Right lobe of liver (tissue), 6 donors: ENCODE data around the gene KRT81. TPM values are rescaled to one million over a fixed set of nuclear protein-coding genes. Genes with fewer than 3 reads are reported as not detected.

Experiments used
- ATAC-seq, 4 donors: fragments of 200-7000 bp; cut with Tn5 transposase; one replicate each; pipeline ENCODE4 v1.9.1; 2020; ENCODE audit warnings: mild to moderate bottlenecking in 4 of 4, moderate library complexity in 4 of 4
- DNase-seq, 3 donors: peaks; one replicate each; pipeline ENCODE4 v3.0.0-alpha.2; 2020
- H3K27ac ChIP-seq, 3 donors: fragments of 200-600 bp; one replicate each; pipeline ENCODE4 v1.8.0; 2022
- H3K27me3 ChIP-seq, 2 donors: fragments of 200-600 bp; one replicate each; pipeline ENCODE4 v1.8.0; 2022
- H3K36me3 ChIP-seq, 4 donors: fragments of 200-600 bp; sonication (generic) in 1 of 4; one replicate each; pipeline versions ENCODE4 v1.5.1 to v1.8.0; 2017 to 2022; ENCODE audit warnings: control low read depth in 1 of 4
- H3K4me1 ChIP-seq, 4 donors: fragments of 200-600 bp; sonication (generic) in 1 of 4; one replicate each; pipeline versions ENCODE4 v1.5.1 to v1.8.0; 2017 to 2022; ENCODE audit warnings: control low read depth in 1 of 4
- H3K4me3 ChIP-seq, 3 donors: fragments of 200-600 bp; one replicate each; pipeline ENCODE4 v1.8.0; 2022
- H3K9me3 ChIP-seq, 4 donors: fragments of 200-600 bp; sonication (generic) in 1 of 4; one replicate each; pipeline versions ENCODE4 v1.5.1 to v1.8.0; 2017 to 2022; ENCODE audit warnings: control low read depth in 1 of 4
- CTCF ChIP-seq, 4 donors: fragments of 200-600 bp in 3 of 4; fragments of 450-650 bp in 1 of 4; IDR thresholded peaks; one replicate each; pipeline versions ENCODE4 v1.5.1 to v1.8.0; 2016 to 2022; ENCODE audit warnings: antibody characterized with exemption in 4 of 4, mild to moderate bottlenecking in 2 of 4
- POLR2A ChIP-seq: fragments of 450-650 bp; IDR thresholded peaks from one replicate; pipeline ENCODE4 v1.6.1; 2017; ENCODE audit warnings: antibody characterized with exemption, mild to moderate bottlenecking
- WGBS: methylation state at CpG from one replicate; pipeline ENCODE4 v1.1.6; 2018; ENCODE audit warnings: low coverage, low lambda C conversion rate; ENCODE audit not compliant: insufficient coverage; ENCODE audit errors: missing lambda C conversion rate; 5-methylcytosine and 5-hydroxymethylcytosine counted together
- intact Hi-C, 2 donors: fragments of 100-400 bp; cut with DNase I; formaldehyde crosslinking; loops; one replicate each; pipeline versions ENCODE4 v1.11.2 to v1.14.1; 2022
- total RNA-seq, 6 experiments: library from RNA; depleted of rRNA in 2 of 6; stranded (reverse); fragments of >200 nt in 2 of 6; fragmentation: NEBNext Ultra II Directional in 3 of 6; extraction: Animal tissue kit (Norgen Biotek cat#: 25700) in 3 of 6; gene quantifications; one replicate each; pipeline versions ENCODE4 v1.1.0 to v1.2.4, GENCODE V29; 2016 to 2023
- donor health status: DM: no; HTN: yes; CAD: no.
- donor health status: DM: no; HTN: no; CAD: no.
- donor health status: DM: no; HTN: no; CAD: no.
- donor health status: DM: no; HTN: yes; CAD: no.
- donor health status: DM: no; HTN: yes; CAD: no.

The KRT81 gene
- total RNA-seq, 6 experiments from 2014 or later: 0.13 TPM; not detected in 5

DNA sequence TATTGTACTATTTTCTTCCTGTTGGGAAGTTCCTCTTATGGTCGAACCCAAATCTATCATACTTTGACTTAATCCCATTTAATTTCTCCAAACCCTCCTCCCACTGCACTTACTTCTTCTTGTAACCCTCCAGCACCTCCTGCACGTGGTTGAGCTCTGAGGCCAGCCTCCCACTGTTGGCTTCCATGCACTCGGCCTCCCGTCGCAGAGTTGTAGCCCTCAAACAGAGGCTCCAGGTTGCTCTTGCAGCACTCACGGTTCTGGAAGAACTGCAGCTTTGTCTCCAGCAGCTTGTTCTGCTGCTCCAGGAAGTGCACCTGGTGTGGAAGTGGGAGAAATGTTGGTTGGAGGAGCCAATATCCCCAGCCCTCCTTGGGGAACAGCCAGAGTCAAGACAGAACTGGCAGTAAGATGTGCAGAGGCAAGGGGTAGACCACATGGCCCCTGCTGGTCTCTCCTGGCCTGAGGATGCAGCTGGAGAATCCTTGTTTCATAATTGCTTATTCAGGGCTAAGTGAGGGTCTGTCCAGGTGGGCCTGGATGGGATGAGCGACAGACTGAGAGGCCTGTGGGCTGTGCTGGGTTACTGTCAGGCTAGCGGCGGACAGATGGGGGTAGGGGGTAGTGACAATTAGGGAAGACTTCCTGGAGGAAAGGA is 35.3 kb downstream of the KRT81 start:
- ATAC-seq (no peak), DNase-seq (no peak)
- no peak for TF ChIP-seq POLR2A
- TF ChIP-seq CTCF (IDR thresholded peaks at IDR 0.05): no peak
- H3K27ac ChIP-seq: no peak overlapping the region
- H3K4me1 ChIP-seq: no peaks in the 10 kb centered on the region
- H3K4me3 ChIP-seq: no peak overlapping the region
- no peaks in the 10 kb centered on the region for H3K9me3 ChIP-seq
- H3K36me3 ChIP-seq: no peaks in the 10 kb centered on the region
- peaks cover 0 to 5% of the 10 kb centered on the region in 2 donors for H3K27me3 ChIP-seq
- intact Hi-C loops: no loop called here
- 72% methylated on average over 6 of the region's 9 CpGs for whole genome bisulfite sequencing

DNA sequence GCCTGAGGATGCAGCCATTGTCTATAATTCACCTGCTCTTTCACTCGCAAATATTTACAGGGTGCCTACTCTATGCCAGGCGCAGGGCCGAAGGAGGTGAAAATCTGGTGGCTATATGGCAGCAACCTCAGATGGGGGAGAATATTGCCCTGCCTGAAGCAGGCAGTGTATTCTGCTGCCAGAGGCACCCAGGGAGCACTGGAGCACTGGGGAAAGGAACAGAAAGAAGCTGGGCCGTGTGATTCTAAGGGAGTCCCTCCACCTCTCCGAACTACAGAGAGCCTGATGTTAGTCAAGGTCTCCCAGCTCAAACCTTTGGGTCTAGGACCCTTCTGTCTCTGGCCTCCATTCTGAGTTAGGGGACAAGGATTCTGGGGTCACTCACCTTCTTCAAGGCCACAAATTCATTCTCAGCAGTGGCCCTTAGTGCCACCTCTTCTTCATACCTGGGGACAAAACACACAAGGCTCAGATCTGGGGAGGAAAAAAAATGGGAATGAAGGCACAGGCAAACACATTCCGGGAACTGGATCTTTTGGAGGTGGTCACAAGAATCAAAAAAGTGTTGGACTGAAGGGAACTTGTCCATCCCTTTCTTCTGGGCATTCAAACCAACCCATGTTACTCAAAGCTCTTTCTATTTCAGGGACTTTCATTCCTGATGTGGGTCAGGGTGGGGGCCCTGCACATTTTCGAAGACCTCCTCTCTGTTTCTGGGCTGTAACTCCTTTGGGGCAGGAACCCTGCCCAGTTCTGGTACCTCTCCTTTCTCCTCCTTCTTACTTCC is 36.2 kb downstream of the KRT81 start:
- 65% methylated on average over 5 of the region's 7 CpGs for WGBS
- DNase-seq (no peak), ATAC-seq (no peak)
- no peak overlapping the region for H3K4me3 ChIP-seq
- intact Hi-C loops: no loop called here
- no peaks in the 10 kb centered on the region for H3K4me1 ChIP-seq
- peaks cover 0 to 5% of the 10 kb centered on the region in 2 donors for H3K27me3 ChIP-seq
- H3K36me3 ChIP-seq: no peaks in the 10 kb centered on the region
- no peaks in the 10 kb centered on the region for H3K9me3 ChIP-seq
- H3K27ac ChIP-seq: no peak overlapping the region
- no peak for TF ChIP-seq CTCF (IDR thresholded peaks at IDR 0.05)
- no peak for TF ChIP-seq POLR2A

DNA sequence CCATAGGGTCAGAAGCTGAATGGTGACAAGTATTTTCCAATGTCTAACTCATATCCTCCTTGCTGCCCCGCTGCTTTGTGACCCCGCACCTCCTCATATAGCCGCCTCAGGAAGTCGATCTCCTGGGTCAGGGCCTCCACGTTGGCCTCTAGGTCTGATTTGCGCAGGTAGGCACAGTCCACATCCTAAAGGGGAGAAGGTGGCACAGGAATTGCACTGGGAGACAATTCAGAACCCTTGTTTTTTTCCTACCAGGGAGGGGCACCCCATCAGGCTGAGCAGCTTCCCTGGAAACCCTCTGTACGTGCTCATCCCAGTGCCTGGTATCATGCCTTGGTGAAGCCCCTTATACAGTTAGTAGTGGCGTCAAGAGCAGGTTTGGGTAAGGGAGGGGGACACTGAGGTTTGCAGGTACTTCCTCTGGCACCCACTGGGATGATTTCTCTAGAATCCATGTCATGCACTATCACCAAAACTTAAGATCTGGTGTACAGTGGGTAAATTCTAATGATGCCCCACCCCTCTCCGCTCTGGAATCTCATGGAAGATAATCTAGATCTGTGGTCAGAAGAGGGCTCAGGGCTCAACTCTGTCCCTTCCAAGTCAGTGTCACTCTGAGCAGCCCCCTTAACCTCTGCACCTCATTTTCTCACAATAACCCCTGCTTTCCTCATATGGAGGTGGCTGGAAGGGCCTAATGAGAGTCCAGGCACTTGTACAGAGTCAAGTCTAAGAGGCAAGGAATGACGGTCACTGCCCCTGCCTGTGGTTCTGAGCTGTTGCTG is 37.0 kb downstream of the KRT81 start:
- no peaks in the 10 kb centered on the region for H3K4me1 ChIP-seq
- no peaks in the 10 kb centered on the region for H3K9me3 ChIP-seq
- WGBS: 63% methylated on average over 5 of the region's 10 CpGs
- no peak for ATAC-seq
- intact Hi-C loops: no loop called here
- H3K36me3 ChIP-seq: no peaks in the 10 kb centered on the region
- TF ChIP-seq CTCF (IDR thresholded peaks at IDR 0.05): no peak
- no peak for TF ChIP-seq POLR2A
- H3K27ac ChIP-seq: no peak overlapping the region
- H3K4me3 ChIP-seq: no peak overlapping the region
- peaks cover 0 to 5% of the 10 kb centered on the region in 2 donors for H3K27me3 ChIP-seq
- DNase-seq: no peak

- H3K9me3 ChIP-seq: no peaks in the 10 kb centered on the region
- H3K27me3 ChIP-seq: peaks cover 0 to 3% of the 10 kb centered on the region in 2 donors
- no peak for ATAC-seq
- WGBS: 90% methylated on average over 6 of the region's 14 CpGs
- H3K36me3 ChIP-seq: no peaks in the 10 kb centered on the region
- intact Hi-C loops: no loop called here
- H3K4me3 ChIP-seq: no peak overlapping the region
- no peaks in the 10 kb centered on the region for H3K4me1 ChIP-seq
- DNase-seq: no peak
- H3K27ac ChIP-seq: no peak overlapping the region
- no peak for TF ChIP-seq POLR2A
- no peak for TF ChIP-seq CTCF (IDR thresholded peaks at IDR 0.05)
Measured at GRCh38 chr12:52253391-52254179, 37.7 kb downstream of the KRT81 start.
